Trophoblast cell (in vitro differentiated cells and primary cell): ENCODE measurements around the gene TRIM9.

Experiments used
- DNase-seq, 2 donors: peaks; one replicate each; pipeline ENCODE4 v3.0.0-alpha.2; 2016
- H2AFZ ChIP-seq: 2 replicates; pipeline ENCODE4 v1.6.1; 2013; ENCODE audit warnings: low read length, moderate library complexity, mild to moderate bottlenecking; ENCODE audit not compliant: insufficient read depth, poor library complexity
- H2AK5ac ChIP-seq: 2 replicates; pipeline ENCODE4 v1.6.1; 2013; ENCODE audit warnings: mild to moderate bottlenecking, low read length
- H2BK120ac ChIP-seq: 2 replicates; pipeline ENCODE4 v1.6.1; 2013; ENCODE audit warnings: low read length, mild to moderate bottlenecking, moderate library complexity; ENCODE audit not compliant: insufficient read depth, poor library complexity
- H2BK12ac ChIP-seq: 2 replicates; pipeline ENCODE4 v1.6.1; 2013; ENCODE audit warnings: mild to moderate bottlenecking, low read length, moderate library complexity
- H2BK5ac ChIP-seq: 2 replicates; pipeline ENCODE4 v1.6.1; 2013; ENCODE audit warnings: low read length, low read depth, moderate library complexity, mild to moderate bottlenecking; ENCODE audit not compliant: poor library complexity
- H3K14ac ChIP-seq: 2 replicates; pipeline ENCODE4 v1.6.1; 2013; ENCODE audit warnings: mild to moderate bottlenecking, low read length
- H3K18ac ChIP-seq: 2 replicates; pipeline ENCODE4 v1.6.1; 2013; ENCODE audit warnings: mild to moderate bottlenecking, low read length
- H3K23ac ChIP-seq: 2 replicates; pipeline ENCODE4 v1.6.1; 2013; ENCODE audit warnings: low read length
- H3K27ac ChIP-seq: 2 replicates; pipeline ENCODE4 v1.5.1; 2013; ENCODE audit warnings: low read depth, mild to moderate bottlenecking, inconsistent platforms, low read length, moderate library complexity
- H3K27me3 ChIP-seq: 2 replicates; pipeline ENCODE4 v1.6.1; 2013; ENCODE audit warnings: inconsistent platforms, mild to moderate bottlenecking, low read length, moderate library complexity; ENCODE audit not compliant: insufficient read depth
- H3K36me3 ChIP-seq, 2 experiments: 1 replicate in 1 of 2; 2 replicates in 1 of 2; pipeline ENCODE4 v1.6.1; 2013; ENCODE audit warnings: low read length in 2 of 2, mild to moderate bottlenecking in 2 of 2, moderate library complexity in 1 of 2; ENCODE audit not compliant: insufficient read depth in 2 of 2, control insufficient read depth in 1 of 2
- H3K4ac ChIP-seq: 2 replicates; pipeline ENCODE4 v1.6.1; 2013; ENCODE audit warnings: low read depth, mild to moderate bottlenecking, low read length, moderate library complexity
- H3K4me1 ChIP-seq, 2 experiments: 1 replicate in 1 of 2; 2 replicates in 1 of 2; pipeline ENCODE4 v1.6.1; 2013; ENCODE audit warnings: low read length in 2 of 2, mild to moderate bottlenecking in 2 of 2, moderate library complexity in 1 of 2; ENCODE audit not compliant: insufficient read depth in 2 of 2, control insufficient read depth in 1 of 2
- H3K4me2 ChIP-seq: 2 replicates; pipeline ENCODE4 v1.6.1; 2013; ENCODE audit warnings: inconsistent platforms, mild to moderate bottlenecking, low read length, moderate library complexity
- H3K4me3 ChIP-seq: 2 replicates; pipeline ENCODE4 v1.5.1; 2013; ENCODE audit warnings: mild to moderate bottlenecking, low read depth, low read length, inconsistent platforms
- H3K79me1 ChIP-seq: one replicate; pipeline ENCODE4 v1.6.1; 2013; ENCODE audit warnings: low read length
- H3K79me2 ChIP-seq: 2 replicates; pipeline ENCODE4 v1.6.1; 2013; ENCODE audit warnings: low read length, mild to moderate bottlenecking; ENCODE audit not compliant: control insufficient read depth, insufficient read depth, poor library complexity
- H3K9ac ChIP-seq: 2 replicates; pipeline ENCODE4 v1.6.1; 2013; ENCODE audit warnings: mild to moderate bottlenecking, low read length
- H3K9me3 ChIP-seq: 2 replicates; pipeline ENCODE4 v1.6.1; 2013; ENCODE audit warnings: low read depth, mild to moderate bottlenecking, control low read depth, inconsistent platforms, low read length; ENCODE audit not compliant: insufficient read depth
- H4K12ac ChIP-seq: 2 replicates; pipeline ENCODE4 v1.6.1; 2013; ENCODE audit warnings: low read depth, mild to moderate bottlenecking, low read length, moderate library complexity
- H4K8ac ChIP-seq: 2 replicates; pipeline ENCODE4 v1.6.1; 2013; ENCODE audit warnings: low read depth, mild to moderate bottlenecking, low read length, moderate library complexity
- H4K91ac ChIP-seq: one replicate; pipeline ENCODE4 v1.6.1; 2013; ENCODE audit warnings: low read depth, mild to moderate bottlenecking, low read length, moderate library complexity
- WGBS: extraction: QIAGEN DNeasy Blood & Tissue Kit; methylation state at CpG from one replicate; pipeline ENCODE4 v1.1.7; 2013; ENCODE audit warnings: missing lambda C conversion rate; ENCODE audit not compliant: insufficient read length, insufficient coverage; ENCODE audit errors: extremely low coverage; 5-methylcytosine and 5-hydroxymethylcytosine counted together

TRIM9 gene

GRCh38 chr14:50974118-50974517 is 120.8 kb downstream of the TRIM9 start:
- H3K4me3 ChIP-seq = no peak overlapping the region
- H3K23ac ChIP-seq = no peak overlapping the region
- no peak overlapping the region for H3K27ac ChIP-seq
- no peak overlapping the region for H2AFZ ChIP-seq
- no peak for DNase-seq
- no peaks in the 10 kb centered on the region for H3K4me1 ChIP-seq
- H4K91ac ChIP-seq = no peak overlapping the region
- no peak overlapping the region for H4K8ac ChIP-seq
- H3K9me3 ChIP-seq = peaks cover 2% of the 10 kb centered on the region
- no peak overlapping the region for H2BK5ac ChIP-seq
- H3K79me2 ChIP-seq = no peaks in the 10 kb centered on the region
- H3K18ac ChIP-seq = no peak overlapping the region
- no peak overlapping the region for H3K9ac ChIP-seq
- no peak overlapping the region for H2AK5ac ChIP-seq
- H2BK120ac ChIP-seq = no peak overlapping the region
- no peaks in the 10 kb centered on the region for H3K79me1 ChIP-seq
- H2BK12ac ChIP-seq = no peak overlapping the region
- no peak overlapping the region for H3K4ac ChIP-seq
- WGBS = no CpG with 5 or more reads among the region's 5 CpGs
- no peaks in the 10 kb centered on the region for H3K27me3 ChIP-seq
- H3K14ac ChIP-seq = no peak overlapping the region
- no peaks in the 10 kb centered on the region for H3K36me3 ChIP-seq
- no peak overlapping the region for H3K4me2 ChIP-seq
- H4K12ac ChIP-seq = no peak overlapping the region

GRCh38 chr14:50972734-50973133 is 122.2 kb downstream of the TRIM9 start:
- Histone ChIP-seq H3K4ac (no peak overlapping the region), H3K36me3 (no peaks in the 10 kb centered on the region), H4K8ac (no peak overlapping the region), H3K9ac (no peak overlapping the region), H3K23ac (no peak overlapping the region), H3K14ac (no peak overlapping the region), H3K27ac (no peak overlapping the region), H2BK120ac (no peak overlapping the region), H2BK12ac (no peak overlapping the region), H3K79me2 (no peaks in the 10 kb centered on the region), H4K91ac (no peak overlapping the region), H2BK5ac (no peak overlapping the region), H4K12ac (no peak overlapping the region), H3K4me2 (no peak overlapping the region), H3K4me3 (no peak overlapping the region), H3K79me1 (no peaks in the 10 kb centered on the region), H3K18ac (no peak overlapping the region), H2AFZ (no peak overlapping the region), H2AK5ac (no peak overlapping the region), H3K4me1 (no peaks in the 10 kb centered on the region), H3K9me3 (peaks cover 2% of the 10 kb centered on the region), H3K27me3 (no peaks in the 10 kb centered on the region)
- WGBS = no CpG with 5 or more reads among the region's 11 CpGs
- DNase-seq = no peak

GRCh38 chr14:50970886-50971781 is 123.8 kb downstream of the TRIM9 start:
- Histone ChIP-seq H3K9me3 (no peaks in the 10 kb centered on the region), H3K9ac (no peak overlapping the region), H3K4me2 (no peak overlapping the region), H3K18ac (no peak overlapping the region), H4K91ac (no peak overlapping the region), H3K79me1 (no peaks in the 10 kb centered on the region), H3K14ac (no peak overlapping the region), H3K27ac (no peak overlapping the region), H2AFZ (no peak overlapping the region), H3K4me1 (no peaks in the 10 kb centered on the region), H4K12ac (no peak overlapping the region), H2BK120ac (no peak overlapping the region), H3K4me3 (no peak overlapping the region), H3K27me3 (no peaks in the 10 kb centered on the region), H2BK5ac (no peak overlapping the region), H3K79me2 (no peaks in the 10 kb centered on the region), H3K23ac (no peak overlapping the region), H3K36me3 (no peaks in the 10 kb centered on the region), H2AK5ac (no peak overlapping the region), H3K4ac (no peak overlapping the region), H4K8ac (no peak overlapping the region), H2BK12ac (no peak overlapping the region)
- no peak for DNase-seq
- WGBS = no CpG with 5 or more reads among the region's 6 CpGs

GRCh38 chr14:50967790-50968189 is 127.1 kb downstream of the TRIM9 start:
- H3K27me3 ChIP-seq = no peaks in the 10 kb centered on the region
- H3K9me3 ChIP-seq = no peaks in the 10 kb centered on the region
- H3K4me3 ChIP-seq = no peak overlapping the region
- DNase-seq = no peak
- no peak overlapping the region for H3K18ac ChIP-seq
- H3K23ac ChIP-seq = no peak overlapping the region
- no peak overlapping the region for H4K12ac ChIP-seq
- H4K8ac ChIP-seq = no peak overlapping the region
- H3K14ac ChIP-seq = no peak overlapping the region
- H2BK120ac ChIP-seq = no peak overlapping the region
- H4K91ac ChIP-seq = no peak overlapping the region
- no peak overlapping the region for H3K27ac ChIP-seq
- no peak overlapping the region for H2BK5ac ChIP-seq
- no CpG with 5 or more reads among the region's 2 CpGs for WGBS
- H2AFZ ChIP-seq = no peak overlapping the region
- no peaks in the 10 kb centered on the region for H3K79me1 ChIP-seq
- no peak overlapping the region for H2BK12ac ChIP-seq
- no peaks in the 10 kb centered on the region for H3K4me1 ChIP-seq
- H3K9ac ChIP-seq = no peak overlapping the region
- no peaks in the 10 kb centered on the region for H3K36me3 ChIP-seq
- H3K4me2 ChIP-seq = no peak overlapping the region
- H2AK5ac ChIP-seq = no peak overlapping the region
- H3K79me2 ChIP-seq = no peaks in the 10 kb centered on the region
- H3K4ac ChIP-seq = no peak overlapping the region
